Neuronal stem cell (in vitro differentiated cells): ENCODE measurements around the gene PTGIS.

ENCODE experiments used
- DNase-seq: peaks from one replicate; pipeline ENCODE4 v3.0.0-alpha.2; 2013; ENCODE audit warnings: low spot score
- H2AFZ ChIP-seq: one replicate; pipeline ENCODE4 v1.6.1; 2013; ENCODE audit warnings: mild to moderate bottlenecking, low read length, inconsistent platforms
- H2AK5ac ChIP-seq: 2 replicates; pipeline ENCODE4 v1.6.1; 2013; ENCODE audit warnings: low read depth, mild to moderate bottlenecking, inconsistent platforms, low read length, moderate library complexity, mixed read lengths
- H2BK120ac ChIP-seq: 2 replicates; pipeline ENCODE4 v1.6.1; 2013; ENCODE audit warnings: low read depth, mild to moderate bottlenecking, inconsistent platforms, low read length, moderate library complexity, mixed read lengths
- H2BK12ac ChIP-seq: one replicate; pipeline ENCODE4 v1.6.1; 2013; ENCODE audit warnings: low read length, inconsistent platforms
- H2BK15ac ChIP-seq: 2 replicates; pipeline ENCODE4 v1.6.1; 2013; ENCODE audit warnings: mild to moderate bottlenecking, low read length, inconsistent platforms, mixed read lengths
- H2BK5ac ChIP-seq: one replicate; pipeline ENCODE4 v1.6.1; 2013; ENCODE audit warnings: inconsistent platforms, mild to moderate bottlenecking, low read length, moderate library complexity
- H3K14ac ChIP-seq: one replicate; pipeline ENCODE4 v1.6.1; 2013; ENCODE audit warnings: low read length, inconsistent platforms
- H3K18ac ChIP-seq: 2 replicates; pipeline ENCODE4 v1.6.1; 2013; ENCODE audit warnings: low read length, inconsistent platforms
- H3K23ac ChIP-seq: 2 replicates; pipeline ENCODE4 v1.6.1; 2013; ENCODE audit warnings: low read depth, mild to moderate bottlenecking, mixed read lengths, low read length, inconsistent platforms; ENCODE audit not compliant: poor library complexity
- H3K27ac ChIP-seq: replicated peaks from 3 replicates; pipeline ENCODE4 v1.5.1; 2013; ENCODE audit warnings: low read length, inconsistent platforms
- H3K27me3 ChIP-seq, 3 experiments: 2 replicates each; pipeline ENCODE4 v1.6.1; 2013; ENCODE audit warnings: low read length in 3 of 3, mild to moderate bottlenecking in 2 of 3, inconsistent platforms in 1 of 3, low read depth in 1 of 3, mixed read lengths in 1 of 3, moderate library complexity in 1 of 3; ENCODE audit not compliant: control insufficient read depth in 3 of 3, insufficient read depth in 3 of 3
- H3K36me3 ChIP-seq, 2 donors: replicated peaks in 1 of 2; 2 replicates each; pipeline ENCODE4 v1.6.1; 2013; ENCODE audit warnings: low read length in 2 of 2; ENCODE audit not compliant: control insufficient read depth in 2 of 2, insufficient read depth in 2 of 2
- H3K4ac ChIP-seq: 2 replicates; pipeline ENCODE4 v1.6.1; 2013; ENCODE audit warnings: inconsistent platforms, mild to moderate bottlenecking, low read length, moderate library complexity
- H3K4me1 ChIP-seq, 2 donors: 1 replicate in 1 of 2; 2 replicates in 1 of 2; pipeline ENCODE4 v1.6.1; 2013; ENCODE audit warnings: low read length in 2 of 2, low read depth in 1 of 2; ENCODE audit not compliant: control insufficient read depth in 2 of 2, insufficient read depth in 1 of 2
- H3K4me2 ChIP-seq: one replicate; pipeline ENCODE4 v1.6.1; 2013; ENCODE audit warnings: mild to moderate bottlenecking, low read length, inconsistent platforms; ENCODE audit not compliant: insufficient read depth, poor library complexity, severe bottlenecking
- H3K4me3 ChIP-seq, 2 donors: 2 replicates each; pipeline ENCODE4 v1.5.1; 2013; ENCODE audit warnings: low read length in 2 of 2, mild to moderate bottlenecking in 2 of 2, inconsistent platforms in 1 of 2, moderate library complexity in 1 of 2
- H3K79me1 ChIP-seq: one replicate; pipeline ENCODE4 v1.6.1; 2013; ENCODE audit warnings: low read depth, mild to moderate bottlenecking, inconsistent platforms, low read length, moderate library complexity
- H3K9ac ChIP-seq: one replicate; pipeline ENCODE4 v1.6.1; 2013; ENCODE audit warnings: mild to moderate bottlenecking, low read depth, low read length, inconsistent platforms; ENCODE audit not compliant: poor library complexity
- H3K9me3 ChIP-seq, 2 donors: replicated peaks in 1 of 2; 2 replicates each; pipeline versions ENCODE3 to v1.6.1; 2013; ENCODE audit warnings: low read length in 2 of 2, mild to moderate bottlenecking in 2 of 2, inconsistent platforms in 1 of 2, low read depth in 1 of 2, mixed read lengths in 1 of 2, moderate library complexity in 1 of 2; ENCODE audit not compliant: control insufficient read depth in 2 of 2, insufficient read depth in 1 of 2
- H4K8ac ChIP-seq: one replicate; pipeline ENCODE4 v1.6.1; 2013; ENCODE audit warnings: low read depth, mild to moderate bottlenecking, inconsistent platforms, low read length, moderate library complexity
- H4K91ac ChIP-seq: one replicate; pipeline ENCODE4 v1.6.1; 2013; ENCODE audit warnings: low read length, low read depth, mild to moderate bottlenecking, inconsistent platforms; ENCODE audit not compliant: poor library complexity
- WGBS, 2 donors: extraction: QIAGEN DNeasy Blood & Tissue Kit; methylation state at CpG; one replicate each; pipeline ENCODE4 v1.1.7; 2013; ENCODE audit warnings: missing lambda C conversion rate in 2 of 2, mixed read lengths in 1 of 2; ENCODE audit not compliant: insufficient read length in 2 of 2, insufficient replicate concordance in 1 of 2; ENCODE audit errors: extremely low coverage in 2 of 2; 5-methylcytosine and 5-hydroxymethylcytosine counted together

PTGIS gene

DNA sequence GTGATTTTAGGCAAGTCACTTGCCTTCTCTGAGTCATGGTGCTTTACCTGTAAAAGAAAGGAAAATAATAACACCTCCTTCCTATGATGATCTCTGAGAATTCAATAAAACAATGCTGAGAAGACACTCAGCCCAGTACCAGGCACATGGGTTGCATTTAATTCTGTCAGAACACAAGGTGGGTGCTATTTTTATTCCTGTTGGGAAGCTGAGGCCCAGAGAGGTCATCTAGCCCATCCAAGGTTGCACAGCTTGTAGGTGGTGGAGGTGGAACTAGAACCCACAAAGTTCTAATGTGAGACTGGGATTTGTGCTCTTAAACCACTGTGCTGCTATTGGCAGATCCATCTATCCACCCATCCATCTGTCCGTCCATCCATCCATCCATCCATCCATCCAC, 39.6 kb upstream of the PTGIS start:
- Histone ChIP-seq H3K4me2 (no peak overlapping the region), H3K18ac (no peak overlapping the region), H3K4me3 (no peak overlapping the region), H2BK5ac (no peak overlapping the region), H4K91ac (no peak overlapping the region), H3K36me3 (no peaks in the 10 kb centered on the region), H4K8ac (no peak overlapping the region), H3K27ac (no peak overlapping the region), H3K23ac (no peak overlapping the region), H2BK15ac (no peak overlapping the region), H3K4ac (no peak overlapping the region), H3K9me3 (no peaks in the 10 kb centered on the region), H3K27me3 (peaks cover 0 to 17% (median 4%) of the 10 kb centered on the region in 3 experiments), H2AFZ (no peak overlapping the region), H3K79me1 (no peaks in the 10 kb centered on the region), H3K14ac (no peak overlapping the region), H2AK5ac (no peak overlapping the region), H3K4me1 (peaks cover 5% of the 10 kb centered on the region in 2 donors), H3K9ac (no peak overlapping the region), H2BK12ac (no peak overlapping the region), H2BK120ac (no peak overlapping the region)
- no CpG with 5 or more reads among the region's 1 CpG for WGBS, 2 donors
- DNase-seq, result no peak

DNA sequence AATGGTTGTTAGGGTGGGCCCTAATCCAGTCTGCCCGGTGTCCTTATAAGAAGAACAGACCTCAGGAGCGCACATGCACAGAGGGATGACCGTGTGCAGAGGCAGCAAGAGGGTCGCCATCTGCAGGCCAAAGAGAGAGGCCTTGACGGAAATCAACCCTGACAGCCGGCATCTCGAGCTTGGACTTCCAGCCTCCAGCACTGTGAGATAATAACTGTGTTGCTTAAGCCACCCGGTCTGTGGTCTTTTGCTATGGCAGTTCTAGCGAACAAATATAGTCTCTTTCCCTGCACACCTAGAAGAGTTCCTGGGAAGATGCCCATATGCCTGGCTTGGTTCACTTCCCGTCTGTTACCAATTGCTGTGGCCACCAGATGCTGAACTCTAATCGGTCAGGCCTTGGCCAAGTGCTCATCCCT, 35.3 kb upstream of the PTGIS start:
- H3K79me1 ChIP-seq, result no peaks in the 10 kb centered on the region
- no peaks in the 10 kb centered on the region for H3K4me1 ChIP-seq
- H3K4ac ChIP-seq, result no peak overlapping the region
- no peak overlapping the region for H2BK12ac ChIP-seq
- H3K9ac ChIP-seq, result no peak overlapping the region
- no peaks in the 10 kb centered on the region for H3K9me3 ChIP-seq
- peaks cover 0 to 11% (median 2%) of the 10 kb centered on the region in 3 experiments for H3K27me3 ChIP-seq
- H3K27ac ChIP-seq, result no peak overlapping the region
- peak overlapping the region; percentile 45 for H2AK5ac ChIP-seq
- H3K18ac ChIP-seq, result no peak overlapping the region
- H4K8ac ChIP-seq, result no peak overlapping the region
- H2BK15ac ChIP-seq, result no peak overlapping the region
- H3K36me3 ChIP-seq, result no peaks in the 10 kb centered on the region
- H3K14ac ChIP-seq, result no peak overlapping the region
- no peak overlapping the region for H3K4me2 ChIP-seq
- H3K23ac ChIP-seq, result no peak overlapping the region
- H2BK5ac ChIP-seq, result no peak overlapping the region
- H3K4me3 ChIP-seq, result no peak overlapping the region
- no peak overlapping the region for H2AFZ ChIP-seq
- H2BK120ac ChIP-seq, result no peak overlapping the region
- peak; percentile 26 for DNase-seq
- H4K91ac ChIP-seq, result no peak overlapping the region
- no CpG with 5 or more reads among the region's 11 CpGs for WGBS, 2 donors

DNA sequence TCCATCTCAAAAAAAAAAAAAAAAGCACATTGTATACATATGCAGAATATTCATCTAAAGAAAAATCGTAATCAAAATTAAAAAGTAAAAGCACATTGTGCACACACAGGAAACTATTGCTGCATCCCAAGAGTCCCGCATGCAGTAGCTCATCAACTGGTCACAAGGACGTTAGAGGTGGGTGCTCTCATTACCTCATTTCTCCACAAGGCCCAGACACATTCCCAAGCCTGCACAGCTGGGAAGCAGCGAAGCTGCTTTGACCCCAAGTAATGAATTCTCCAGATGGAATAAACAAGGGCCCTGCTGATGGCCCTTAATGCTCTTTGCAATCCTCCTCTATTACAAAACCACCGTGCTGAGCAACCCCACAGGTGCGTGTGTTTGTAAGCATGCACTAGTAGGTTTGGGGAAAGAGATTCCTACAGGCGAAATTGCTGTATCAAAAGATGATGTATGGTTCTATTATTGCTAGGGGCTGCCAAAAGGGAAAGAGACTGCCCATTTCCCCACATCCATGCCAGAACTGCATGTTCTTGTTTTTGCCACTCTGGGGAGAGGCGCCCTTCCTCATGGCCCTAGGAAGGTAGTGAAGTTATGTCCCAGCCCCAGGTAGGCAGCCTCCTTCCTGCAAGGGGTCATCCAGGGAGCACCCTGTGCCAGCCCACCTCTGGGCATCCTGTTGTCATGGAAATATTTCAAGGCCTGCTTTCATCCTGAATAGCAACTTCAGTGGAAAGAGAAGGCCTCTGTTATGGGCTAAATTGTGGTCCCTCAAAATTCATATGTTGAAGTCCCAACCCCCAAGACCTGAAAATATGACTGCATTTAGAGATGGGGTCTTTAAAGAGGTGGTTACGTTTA, 34.6 kb upstream of the PTGIS start:
- Histone ChIP-seq H3K27ac (no peak overlapping the region), H2BK12ac (no peak overlapping the region), H4K8ac (no peak overlapping the region), H2BK5ac (no peak overlapping the region), H2AFZ (no peak overlapping the region), H3K36me3 (no peaks in the 10 kb centered on the region), H3K79me1 (no peaks in the 10 kb centered on the region), H3K4me2 (no peak overlapping the region), H2BK120ac (no peak overlapping the region), H3K4ac (no peak overlapping the region), H3K18ac (no peak overlapping the region), H3K9me3 (no peaks in the 10 kb centered on the region), H3K4me1 (no peaks in the 10 kb centered on the region), H3K27me3 (peaks cover 0 to 7% (median 0%) of the 10 kb centered on the region in 3 experiments), H3K14ac (no peak overlapping the region), H3K4me3 (no peak overlapping the region), H2AK5ac (no peak overlapping the region), H3K23ac (no peak overlapping the region), H4K91ac (no peak overlapping the region), H3K9ac (no peak overlapping the region), H2BK15ac (no peak overlapping the region)
- no CpG with 5 or more reads among the region's 9 CpGs for WGBS, 2 donors
- DNase-seq, result no peak

DNA sequence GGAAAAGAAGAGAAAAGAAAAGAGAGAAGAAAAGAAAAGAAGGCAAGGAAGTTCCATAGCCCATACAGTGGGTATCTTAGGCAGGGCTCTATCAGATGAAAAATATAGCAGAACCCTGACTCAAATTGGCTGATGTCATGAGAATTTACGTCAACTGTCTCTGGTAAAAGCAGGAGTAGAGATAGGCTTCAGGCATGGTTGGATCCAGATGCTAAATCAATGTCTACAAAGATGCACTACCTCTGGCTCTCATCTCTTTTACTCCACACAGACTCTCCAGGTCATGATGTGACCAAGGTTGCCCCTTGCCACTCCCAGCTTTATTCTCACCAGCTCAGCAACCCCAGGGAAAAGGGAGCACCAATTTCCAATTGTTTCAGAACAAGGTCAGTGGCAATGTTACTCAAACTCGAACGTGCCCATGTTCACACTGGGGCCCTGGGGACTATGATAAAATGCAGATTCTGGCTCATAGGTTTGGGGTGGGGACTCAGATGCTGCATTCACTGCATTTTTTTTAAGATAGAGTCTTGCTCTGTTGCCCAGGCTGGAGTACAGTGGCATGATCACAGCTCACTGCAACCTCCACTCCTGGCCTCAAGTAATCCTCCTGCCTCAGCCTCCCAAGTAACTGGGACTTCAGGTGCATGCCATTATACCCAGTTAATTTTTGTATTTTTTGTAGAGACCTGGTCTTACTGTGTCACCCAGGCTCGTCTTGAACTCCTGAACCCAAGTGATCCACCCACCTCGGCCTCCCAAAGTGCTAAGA, 33.4 kb upstream of the PTGIS start:
- no peak overlapping the region for H3K23ac ChIP-seq
- no peak overlapping the region for H2AK5ac ChIP-seq
- no peak overlapping the region for H2BK15ac ChIP-seq
- H3K27ac ChIP-seq, result no peak overlapping the region
- H3K14ac ChIP-seq, result no peak overlapping the region
- H3K79me1 ChIP-seq, result no peaks in the 10 kb centered on the region
- no peak overlapping the region for H2BK5ac ChIP-seq
- no peak overlapping the region for H2AFZ ChIP-seq
- no peak overlapping the region for H3K4me2 ChIP-seq
- H3K9ac ChIP-seq, result no peak overlapping the region
- H3K18ac ChIP-seq, result no peak overlapping the region
- no CpG with 5 or more reads among the region's 5 CpGs for WGBS, 2 donors
- no peaks in the 10 kb centered on the region for H3K4me1 ChIP-seq
- H3K4ac ChIP-seq, result no peak overlapping the region
- H3K36me3 ChIP-seq, result no peaks in the 10 kb centered on the region
- DNase-seq, result no peak
- H2BK12ac ChIP-seq, result no peak overlapping the region
- H2BK120ac ChIP-seq, result no peak overlapping the region
- no peak overlapping the region for H4K91ac ChIP-seq
- no peak overlapping the region for H3K4me3 ChIP-seq
- no peaks in the 10 kb centered on the region for H3K9me3 ChIP-seq
- no peak overlapping the region for H4K8ac ChIP-seq
- H3K27me3 ChIP-seq, result peaks cover 0 to 7% (median 0%) of the 10 kb centered on the region in 3 experiments
